Keratinocyte (primary cell): ENCODE results near the gene MALAT1. TPM values are rescaled to one million over a fixed set of nuclear protein-coding genes. Genes with fewer than 3 reads are reported as not detected.

Experiments used
- DNase-seq: peaks from one replicate; pipeline ENCODE4 v3.0.0-alpha.2; 2011; ENCODE audit warnings: low read depth, missing footprints, low spot score
- FAIRE-seq: peaks from 2 replicates; lab custom pipeline; 2011; peaks lifted over from hg19 to GRCh38; lab: Jason Lieb, UNC
- H2AFZ ChIP-seq: 2 replicates; pipeline ENCODE4 v1.6.0; 2012; ENCODE audit warnings: low read length, control low read depth, inconsistent platforms; ENCODE audit not compliant: control insufficient read depth
- H3K27ac ChIP-seq: 2 replicates; pipeline ENCODE4 v1.5.1; 2011; ENCODE audit warnings: low read length; ENCODE audit not compliant: control insufficient read depth, insufficient read depth
- H3K27me3 ChIP-seq: 3 replicates; pipeline ENCODE4 v1.6.0; 2011; ENCODE audit warnings: low read length; ENCODE audit not compliant: control insufficient read depth, insufficient read depth; ENCODE audit errors: extremely low read depth
- H3K36me3 ChIP-seq, 2 experiments: 2 replicates in 1 of 2; 3 replicates in 1 of 2; pipeline ENCODE4 v1.5.1; 2011; ENCODE audit warnings: low read length in 2 of 2, mild to moderate bottlenecking in 1 of 2; ENCODE audit not compliant: control insufficient read depth in 2 of 2, insufficient read depth in 2 of 2; ENCODE audit errors: extremely low read depth in 1 of 2
- H3K4me1 ChIP-seq: 3 replicates; pipeline ENCODE4 v1.5.1; 2011; ENCODE audit warnings: low read length; ENCODE audit not compliant: control insufficient read depth, insufficient read depth; ENCODE audit errors: extremely low read depth
- H3K4me2 ChIP-seq: 3 replicates; pipeline ENCODE4 v1.6.0; 2011; ENCODE audit warnings: low read depth, low read length; ENCODE audit not compliant: control insufficient read depth, insufficient read depth; ENCODE audit errors: extremely low read depth
- H3K4me3 ChIP-seq, 3 experiments: fragments of 200-600 bp in 1 of 3; sonication (generic) in 1 of 3; 2 replicates in 2 of 3; 3 replicates in 1 of 3; pipeline ENCODE4 v1.5.1; 2011 to 2016; ENCODE audit warnings: low read length in 3 of 3, mild to moderate bottlenecking in 3 of 3, control low read depth in 2 of 3, inconsistent platforms in 1 of 3, low read depth in 1 of 3, mixed read lengths in 1 of 3, mixed run types in 1 of 3, moderate library complexity in 1 of 3; ENCODE audit not compliant: control insufficient read depth in 2 of 3, insufficient read depth in 2 of 3; ENCODE audit errors: extremely low read depth in 1 of 3
- H3K79me2 ChIP-seq: 2 replicates; pipeline ENCODE4 v1.6.0; 2012; ENCODE audit warnings: low read length; ENCODE audit not compliant: control insufficient read depth, insufficient read depth
- H3K9ac ChIP-seq: 3 replicates; pipeline ENCODE4 v1.6.0; 2011; ENCODE audit warnings: low read length; ENCODE audit not compliant: control insufficient read depth, insufficient read depth; ENCODE audit errors: extremely low read depth
- H3K9me1 ChIP-seq: 3 replicates; pipeline ENCODE4 v1.6.0; 2011; ENCODE audit warnings: low read length; ENCODE audit not compliant: control insufficient read depth, insufficient read depth; ENCODE audit errors: extremely low read depth
- H3K9me3 ChIP-seq: 2 replicates; pipeline ENCODE4 v1.5.1; 2012; ENCODE audit warnings: low read depth, low read length; ENCODE audit not compliant: control insufficient read depth
- H4K20me1 ChIP-seq: 3 replicates; pipeline ENCODE4 v1.6.0; 2011; ENCODE audit warnings: low read length; ENCODE audit not compliant: control insufficient read depth, insufficient read depth; ENCODE audit errors: extremely low read depth
- CTCF ChIP-seq, 3 experiments: IDR thresholded peaks in 1 of 3; conservative IDR thresholded peaks in 1 of 3; optimal IDR thresholded peaks in 1 of 3; 2 replicates in 2 of 3; 3 replicates in 1 of 3; pipeline versions ENCODE3 to v1.5.1; 2011; ENCODE audit warnings: low read length in 3 of 3, mild to moderate bottlenecking in 3 of 3, moderate library complexity in 2 of 3, control low read depth in 1 of 3, inconsistent platforms in 1 of 3; ENCODE audit not compliant: insufficient read depth in 2 of 3; ENCODE audit errors: extremely low read depth in 1 of 3
- EZH2 ChIP-seq: IDR thresholded peaks from one replicate; pipeline ENCODE4 v1.6.1; 2012; ENCODE audit warnings: inconsistent platforms, mild to moderate bottlenecking, low read length, moderate library complexity
- dilution Hi-C: fragments of 300-500 bp; cut with MboI; formaldehyde crosslinking; loops from one replicate; pipeline ENCODE4 v1.7.0; 2020; ENCODE audit warnings: low sequenced_read_pairs; ENCODE audit not compliant: extremely low pct_ligation_motif_present
- polyA plus RNA-seq, 5 experiments: library from polyadenylated mRNA; depleted of rRNA in 3 of 5; stranded (reverse) in 3 of 5; stranded (forward) in 1 of 5; unstranded in 1 of 5; fragments of >200 nt; gene quantifications; 1 replicate in 1 of 5; 2 replicates in 3 of 5; 3 replicates in 1 of 5; pipeline versions ENCODE4 v1.2.1 to v1.2.3, GENCODE V29; 2011 to 2012; ENCODE audit warnings: missing spikeins in 2 of 5, low read depth in 1 of 5, low replicate concordance in 1 of 5

MALAT1 gene
- polyA plus RNA-seq, 1 donor (not counting 4 experiments of a cell fraction or from before 2014, with no cell fraction given), result 1,768 TPM

GRCh38 chr11:65536412-65537295, 37.8 kb downstream of the MALAT1 start:
- H3K9me3 ChIP-seq, result no peaks in the 10 kb centered on the region
- no peaks in the 10 kb centered on the region for H3K79me2 ChIP-seq
- H2AFZ ChIP-seq, result no peak overlapping the region
- H3K27ac ChIP-seq, result no peak overlapping the region
- peaks cover 3% of the 10 kb centered on the region for H4K20me1 ChIP-seq
- peaks cover 6 to 21% of the 10 kb centered on the region in 2 experiments for H3K36me3 ChIP-seq
- H3K9me1 ChIP-seq, result no peaks in the 10 kb centered on the region
- H3K27me3 ChIP-seq, result no peaks in the 10 kb centered on the region
- no peak overlapping the region for H3K4me3 ChIP-seq
- peaks cover 9% of the 10 kb centered on the region for H3K4me1 ChIP-seq
- no peak overlapping the region for H3K4me2 ChIP-seq
- DNase-seq (no peak), FAIRE-seq (no peak)
- dilution Hi-C loops, result no loop called here
- TF ChIP-seq CTCF (optimal IDR thresholded peaks at IDR 0.05 in 1 of 3, IDR thresholded peaks at IDR 0.05 in 1 of 3, conservative IDR thresholded peaks at IDR 0.05 in 1 of 3; ENCODE audit: extremely low read depth in 1 of 3, insufficient read depth in 2 of 3, low read length in 3 of 3) (no peak), EZH2 (no peak)
- no peak overlapping the region for H3K9ac ChIP-seq

DNA sequence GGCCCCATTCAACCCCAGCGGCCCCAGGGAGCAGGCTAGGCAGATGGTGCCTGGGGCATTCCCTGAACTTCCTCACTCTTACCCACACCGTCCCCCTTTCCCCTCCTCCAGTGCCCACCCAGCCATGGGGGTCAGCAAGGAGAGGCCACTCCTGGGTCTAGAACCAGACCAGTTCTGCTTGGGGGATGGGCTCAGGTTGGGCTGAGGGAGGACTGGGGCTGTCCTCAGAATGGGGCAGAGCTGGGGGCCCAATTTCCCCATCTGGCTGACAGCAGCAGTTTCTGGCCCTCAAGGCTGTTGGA, 38.4 kb downstream of the MALAT1 start:
- peaks cover 6 to 18% of the 10 kb centered on the region in 2 experiments for H3K36me3 ChIP-seq

More for the DNA sequence above, 38.4 kb downstream of the MALAT1 start:
- H3K4me2 ChIP-seq, result no peak overlapping the region
- dilution Hi-C loops, result no loop called here
- no peak overlapping the region for H3K9ac ChIP-seq
- H3K9me1 ChIP-seq, result no peaks in the 10 kb centered on the region
- H4K20me1 ChIP-seq, result peaks cover 3% of the 10 kb centered on the region
- H3K4me3 ChIP-seq, result no peak overlapping the region
- H3K9me3 ChIP-seq, result no peaks in the 10 kb centered on the region
- no peaks in the 10 kb centered on the region for H3K79me2 ChIP-seq
- peaks cover 14% of the 10 kb centered on the region for H3K4me1 ChIP-seq
- H3K27me3 ChIP-seq, result no peaks in the 10 kb centered on the region
- H3K27ac ChIP-seq, result no peak overlapping the region
- no peak for FAIRE-seq
- DNase-seq, result no peak
- no peak for TF ChIP-seq CTCF (optimal IDR thresholded peaks at IDR 0.05 in 1 of 3, IDR thresholded peaks at IDR 0.05 in 1 of 3, conservative IDR thresholded peaks at IDR 0.05 in 1 of 3; ENCODE audit: extremely low read depth in 1 of 3, insufficient read depth in 2 of 3, low read length in 3 of 3)
- no peak for TF ChIP-seq EZH2
- H2AFZ ChIP-seq, result no peak overlapping the region
